Measurements from ENCODE around the gene UTP11.
"Not testable (repeated sequence)": the region's sequence is repeated elsewhere in the genome, so short reads cannot be mapped to it uniquely, and the experiment has no call there.

UTP11 gene

DNA sequence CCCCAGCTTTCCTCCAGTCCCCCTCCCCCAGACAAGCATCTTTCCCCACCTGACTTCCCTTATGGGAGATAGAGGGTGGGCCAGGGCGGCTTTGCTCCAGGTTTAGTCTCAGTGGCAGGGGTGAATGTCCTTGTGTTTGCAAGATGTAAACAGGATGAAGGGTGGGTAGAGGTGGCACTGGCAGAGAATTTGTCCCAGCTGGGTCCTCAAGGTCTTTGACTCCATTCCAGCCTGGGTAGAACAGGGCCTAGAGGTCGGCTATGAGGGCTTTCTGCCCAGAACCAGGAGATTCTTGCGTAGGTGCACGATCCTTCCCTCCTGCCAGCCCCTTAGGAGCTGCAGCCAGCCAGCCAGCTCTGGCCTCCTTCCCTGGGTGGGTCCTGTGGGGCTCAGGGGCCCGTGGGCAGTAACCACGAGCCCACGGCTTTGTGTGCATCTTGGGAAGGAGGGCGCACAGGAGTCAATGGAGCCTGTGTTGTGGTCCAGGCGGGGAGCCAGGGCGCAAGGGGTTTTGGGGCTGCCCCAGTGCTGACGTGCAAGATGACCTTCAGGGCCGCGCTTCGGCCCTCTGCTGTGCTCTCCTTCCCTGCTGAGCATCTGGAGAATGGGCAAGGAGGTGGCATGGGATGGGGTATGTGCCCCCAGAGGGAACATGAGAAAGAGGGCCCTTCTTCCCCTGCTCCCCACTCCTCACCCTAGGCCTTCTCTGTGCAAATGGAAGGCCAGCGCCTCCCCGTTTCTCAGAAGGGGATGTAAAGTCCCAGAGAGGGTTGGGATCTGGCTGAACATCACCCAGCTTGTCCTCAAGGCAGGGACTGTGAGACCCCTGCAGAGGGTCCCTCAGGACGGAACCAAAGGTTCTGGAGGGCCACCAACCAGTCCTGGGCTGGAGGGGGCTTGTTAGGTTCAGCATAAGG lies 18.3 kb downstream of the UTP11 start:
- ChIA-PET POLR2A (no interaction called here), CTCF (interaction anchor here (1.0 to 23.3 kb wide), 7 partner anchors 8 to 805 kb away, joined by 3 to 445 read pairs (median 12); partner anchors contain the start of gene SF3A3)
- 65% methylated on average over 10 of the region's 17 CpGs for WGBS (ENCODE audit: insufficient coverage)
- peak overlapping the region in 2 of 7 experiments; percentile 20 to 39 for H3K4me3 ChIP-seq (ENCODE audit: control insufficient read depth in 1 of 7, extremely low read depth in 1 of 7, insufficient read depth in 4 of 7, low read depth in 2 of 7, low read length in 6 of 7)
- no peak overlapping the region for H3K27ac ChIP-seq (ENCODE audit: insufficient read depth in 1 of 2, low read depth in 1 of 2, low read length in 2 of 2, poor library complexity in 1 of 2, severe bottlenecking in 2 of 2)
- H3K9me3 ChIP-seq (ENCODE audit: control extremely low read depth in 1 of 5, control insufficient read depth in 4 of 5, insufficient read depth in 2 of 5, low read depth in 1 of 5, low read length in 4 of 5): no peaks in the 10 kb centered on the region
- peaks cover 0 to 7% (median 0%) of the 10 kb centered on the region in 5 experiments for H3K27me3 ChIP-seq (replicated peaks in 2 of 5; ENCODE audit: control insufficient read depth in 4 of 5, insufficient read depth in 5 of 5, low read length in 4 of 5)
- H3K36me3 ChIP-seq (ENCODE audit: control insufficient read depth in 4 of 4, insufficient read depth in 4 of 4, low read length in 3 of 4): peaks cover 0 to 4% (median 3%) of the 10 kb centered on the region in 4 experiments
- H3K4me1 ChIP-seq (ENCODE audit: control extremely low read depth in 1 of 4, control insufficient read depth in 4 of 4, insufficient read depth in 4 of 4, low read length in 3 of 4): peaks cover 3 to 57% (median 33%) of the 10 kb centered on the region in 4 experiments
- no peak for DNase-seq

DNA sequence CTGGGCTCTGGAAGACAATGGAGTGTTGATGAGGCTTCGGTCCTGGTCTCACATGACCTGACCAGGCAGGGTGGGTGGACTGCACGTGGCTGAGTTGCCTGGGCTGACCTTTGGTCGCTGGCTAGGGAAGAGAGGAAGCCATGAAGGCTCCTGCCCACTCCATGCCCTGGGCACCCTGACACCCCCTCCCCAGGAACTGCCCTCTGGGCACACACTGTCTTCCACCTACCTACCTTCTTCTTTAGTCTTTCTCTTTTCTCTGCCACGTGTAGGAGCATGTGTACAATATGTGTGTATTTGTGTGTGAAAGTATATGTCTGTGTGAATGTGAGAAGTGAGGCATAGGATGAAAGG lies 19.0 kb downstream of the UTP11 start:
- ChIA-PET POLR2A (no interaction called here), CTCF (no interaction called here)
- Histone ChIP-seq H3K36me3 (ENCODE audit: control insufficient read depth in 4 of 4, insufficient read depth in 4 of 4, low read length in 3 of 4) (no peaks in the 10 kb centered on the region), H3K4me3 (ENCODE audit: control insufficient read depth in 1 of 7, extremely low read depth in 1 of 7, insufficient read depth in 4 of 7, low read depth in 2 of 7, low read length in 6 of 7) (no peak overlapping the region), H3K27me3 (replicated peaks in 2 of 5; ENCODE audit: control insufficient read depth in 4 of 5, insufficient read depth in 5 of 5, low read length in 4 of 5) (peaks cover 0 to 7% (median 0%) of the 10 kb centered on the region in 5 experiments), H3K27ac (ENCODE audit: insufficient read depth in 1 of 2, low read depth in 1 of 2, low read length in 2 of 2, poor library complexity in 1 of 2, severe bottlenecking in 2 of 2) (no peak overlapping the region), H3K4me1 (ENCODE audit: control extremely low read depth in 1 of 4, control insufficient read depth in 4 of 4, insufficient read depth in 4 of 4, low read length in 3 of 4) (peaks cover 3 to 51% (median 28%) of the 10 kb centered on the region in 4 experiments), H3K9me3 (ENCODE audit: control extremely low read depth in 1 of 5, control insufficient read depth in 4 of 5, insufficient read depth in 2 of 5, low read depth in 1 of 5, low read length in 4 of 5) (no peaks in the 10 kb centered on the region)
- WGBS (ENCODE audit: insufficient coverage): 93% methylated on average over 2 of the region's 4 CpGs
- DNase-seq: no peak

DNA sequence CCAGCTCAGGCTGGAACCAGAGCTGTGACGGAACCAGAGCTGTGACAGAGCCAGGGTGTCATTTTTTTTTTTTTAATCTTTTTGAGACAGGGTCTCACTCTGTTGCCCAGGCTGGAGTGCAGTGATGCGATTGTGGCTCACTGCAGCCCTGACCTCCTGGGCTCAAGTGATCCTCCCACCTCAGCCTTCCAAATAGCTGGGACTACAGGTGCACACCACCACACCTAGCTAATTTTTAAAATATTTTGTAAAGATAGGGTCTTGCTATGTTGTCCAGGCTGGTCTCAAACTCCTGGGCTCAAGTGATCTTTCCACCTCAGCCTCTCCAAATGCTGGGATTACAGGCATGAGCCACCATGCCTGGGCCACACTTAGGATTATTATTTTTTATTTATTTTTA lies 20.5 kb downstream of the UTP11 start:
- 100% methylated on average over 1 of the region's 2 CpGs for WGBS (ENCODE audit: insufficient coverage)
- peaks cover 0 to 36% (median 21%) of the 10 kb centered on the region in 4 experiments for H3K4me1 ChIP-seq (ENCODE audit: control extremely low read depth in 1 of 4, control insufficient read depth in 4 of 4, insufficient read depth in 4 of 4, low read length in 3 of 4)
- POLR2A ChIA-PET; H3K27ac ChIP-seq (ENCODE audit: insufficient read depth in 1 of 2, low read depth in 1 of 2, low read length in 2 of 2, poor library complexity in 1 of 2, severe bottlenecking in 2 of 2); H3K36me3 ChIP-seq (ENCODE audit: control insufficient read depth in 4 of 4, insufficient read depth in 4 of 4, low read length in 3 of 4); H3K27me3 ChIP-seq (replicated peaks in 2 of 5; ENCODE audit: control insufficient read depth in 4 of 5, insufficient read depth in 5 of 5, low read length in 4 of 5); H3K9me3 ChIP-seq (ENCODE audit: control extremely low read depth in 1 of 5, control insufficient read depth in 4 of 5, insufficient read depth in 2 of 5, low read depth in 1 of 5, low read length in 4 of 5); CTCF ChIA-PET; H3K4me3 ChIP-seq (ENCODE audit: control insufficient read depth in 1 of 7, extremely low read depth in 1 of 7, insufficient read depth in 4 of 7, low read depth in 2 of 7, low read length in 6 of 7); DNase-seq: not testable (repeated sequence)

DNA sequence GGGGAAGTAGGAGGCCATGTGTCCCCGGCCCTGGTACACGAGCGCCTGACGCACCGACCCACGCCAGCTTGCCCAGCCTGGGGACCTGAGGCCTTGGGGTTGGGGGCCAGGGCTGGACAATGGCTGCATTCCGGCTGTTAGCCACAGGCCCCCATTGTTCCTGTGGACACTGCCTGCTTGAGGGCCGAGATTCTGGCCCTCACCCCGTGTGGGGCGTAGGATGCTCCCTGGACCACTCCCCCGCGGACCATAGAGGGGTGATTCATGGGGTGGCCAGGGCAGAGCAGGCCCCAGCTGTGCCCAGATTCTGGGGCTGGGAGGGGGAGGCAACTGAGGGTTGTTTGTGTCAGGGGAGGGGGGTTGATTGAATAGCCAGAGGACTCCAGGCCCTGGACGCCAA lies 22.3 kb downstream of the UTP11 start:
- POLR2A ChIA-PET: no interaction called here
- CTCF ChIA-PET: no interaction called here
- no peaks in the 10 kb centered on the region for H3K36me3 ChIP-seq (ENCODE audit: control insufficient read depth in 4 of 4, insufficient read depth in 4 of 4, low read length in 3 of 4)
- H3K4me3 ChIP-seq (ENCODE audit: control insufficient read depth in 1 of 7, extremely low read depth in 1 of 7, insufficient read depth in 4 of 7, low read depth in 2 of 7, low read length in 6 of 7): no peak overlapping the region
- H3K9me3 ChIP-seq (ENCODE audit: control extremely low read depth in 1 of 5, control insufficient read depth in 4 of 5, insufficient read depth in 2 of 5, low read depth in 1 of 5, low read length in 4 of 5): no peaks in the 10 kb centered on the region
- 91% methylated on average over 12 of the region's 13 CpGs for WGBS (ENCODE audit: insufficient coverage)
- no peak for DNase-seq
- peaks cover 0 to 13% (median 5%) of the 10 kb centered on the region in 5 experiments for H3K27me3 ChIP-seq (replicated peaks in 2 of 5; ENCODE audit: control insufficient read depth in 4 of 5, insufficient read depth in 5 of 5, low read length in 4 of 5)
- H3K27ac ChIP-seq (ENCODE audit: insufficient read depth in 1 of 2, low read depth in 1 of 2, low read length in 2 of 2, poor library complexity in 1 of 2, severe bottlenecking in 2 of 2): no peak overlapping the region
- peaks cover 0 to 17% (median 14%) of the 10 kb centered on the region in 4 experiments for H3K4me1 ChIP-seq (ENCODE audit: control extremely low read depth in 1 of 4, control insufficient read depth in 4 of 4, insufficient read depth in 4 of 4, low read length in 3 of 4)

DNA sequence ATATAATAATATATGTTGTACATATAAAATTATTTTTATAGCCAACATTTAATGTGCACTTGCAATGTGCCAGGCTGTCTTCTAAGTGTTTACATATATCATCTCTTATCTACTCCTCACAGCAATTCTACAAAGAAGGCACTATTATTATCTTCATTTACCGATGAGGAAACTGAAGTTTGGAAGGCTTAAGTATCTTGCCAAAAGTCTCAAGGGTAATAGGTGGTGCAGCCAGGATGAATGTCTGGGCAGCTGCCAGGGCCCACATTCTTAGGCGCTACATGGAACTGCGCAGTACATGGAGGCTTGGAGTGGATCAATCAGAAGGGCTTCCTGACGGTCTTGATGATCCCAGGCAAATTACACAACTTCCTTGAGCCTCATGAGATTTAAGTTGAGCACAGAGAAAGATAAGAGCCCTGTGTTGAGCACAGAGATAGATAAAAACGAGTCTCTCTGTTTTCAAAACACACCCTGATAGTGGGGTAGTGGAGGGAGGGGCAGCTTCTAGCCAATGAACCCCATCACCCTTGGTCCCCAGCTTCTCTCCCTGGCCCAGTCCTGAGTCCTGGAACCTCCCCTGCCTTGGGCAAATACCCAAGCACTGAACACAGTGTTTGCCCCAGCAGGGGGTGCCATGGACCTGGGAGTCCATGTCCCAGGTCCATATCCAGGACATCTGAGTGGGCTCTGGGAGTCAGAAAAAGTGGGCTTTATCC lies 24.8 kb downstream of the UTP11 start:
- Histone ChIP-seq H3K27ac (ENCODE audit: insufficient read depth in 1 of 2, low read depth in 1 of 2, low read length in 2 of 2, poor library complexity in 1 of 2, severe bottlenecking in 2 of 2) (no peak overlapping the region), H3K36me3 (ENCODE audit: control insufficient read depth in 4 of 4, insufficient read depth in 4 of 4, low read length in 3 of 4) (no peaks in the 10 kb centered on the region), H3K27me3 (replicated peaks in 2 of 5; ENCODE audit: control insufficient read depth in 4 of 5, insufficient read depth in 5 of 5, low read length in 4 of 5) (peaks cover 2 to 31% (median 21%) of the 10 kb centered on the region in 5 experiments), H3K4me3 (ENCODE audit: control insufficient read depth in 1 of 7, extremely low read depth in 1 of 7, insufficient read depth in 4 of 7, low read depth in 2 of 7, low read length in 6 of 7) (no peak overlapping the region), H3K4me1 (ENCODE audit: control extremely low read depth in 1 of 4, control insufficient read depth in 4 of 4, insufficient read depth in 4 of 4, low read length in 3 of 4) (no peaks in the 10 kb centered on the region), H3K9me3 (ENCODE audit: control extremely low read depth in 1 of 5, control insufficient read depth in 4 of 5, insufficient read depth in 2 of 5, low read depth in 1 of 5, low read length in 4 of 5) (no peaks in the 10 kb centered on the region)
- peak in 2 of 3 donors; percentile 26 to 31 for DNase-seq
- 57% methylated on average over 3 of the region's 5 CpGs for WGBS (ENCODE audit: insufficient coverage)
- CTCF ChIA-PET: interaction anchor here (0.6 to 4.1 kb wide), 6 partner anchors 8 to 837 kb away, joined by 3 to 18 read pairs (median 3); no protein-coding TSS in a partner anchor
- POLR2A ChIA-PET: no interaction called here

DNA sequence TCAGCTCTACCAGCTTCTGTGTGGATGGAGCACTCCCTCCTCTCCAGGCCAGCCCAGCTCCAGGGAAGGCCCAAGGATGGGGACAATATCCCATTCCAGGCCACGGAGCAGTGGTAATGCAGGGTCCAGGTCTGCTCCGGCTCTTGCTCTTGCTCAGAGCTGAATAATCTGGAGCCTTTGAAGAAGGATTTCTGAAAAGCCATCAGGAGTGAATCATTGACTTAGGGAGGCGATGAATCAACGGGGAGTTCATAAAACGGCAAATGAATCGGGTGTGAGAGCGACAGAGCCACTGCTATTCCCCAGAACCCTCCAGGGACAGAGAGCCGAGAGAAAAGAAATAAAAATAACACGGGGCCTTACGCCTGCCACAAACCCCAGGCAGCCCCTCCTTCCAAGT lies 26.3 kb downstream of the UTP11 start:
- H3K27me3 ChIP-seq (replicated peaks in 2 of 5; ENCODE audit: control insufficient read depth in 4 of 5, insufficient read depth in 5 of 5, low read length in 4 of 5): peaks cover 3 to 46% (median 31%) of the 10 kb centered on the region in 5 experiments
- CTCF ChIA-PET: interaction anchor here (0.7 to 4.1 kb wide), 4 partner anchors 9 to 45 kb away, joined by 3 to 18 read pairs (median 8); no protein-coding TSS in a partner anchor

More for the DNA sequence above, 26.3 kb downstream of the UTP11 start:
- WGBS (ENCODE audit: insufficient coverage): 97% methylated on average over 9 of the region's 10 CpGs
- Histone ChIP-seq H3K9me3 (ENCODE audit: control extremely low read depth in 1 of 5, control insufficient read depth in 4 of 5, insufficient read depth in 2 of 5, low read depth in 1 of 5, low read length in 4 of 5) (no peaks in the 10 kb centered on the region), H3K4me1 (ENCODE audit: control extremely low read depth in 1 of 4, control insufficient read depth in 4 of 4, insufficient read depth in 4 of 4, low read length in 3 of 4) (no peaks in the 10 kb centered on the region), H3K27ac (ENCODE audit: insufficient read depth in 1 of 2, low read depth in 1 of 2, low read length in 2 of 2, poor library complexity in 1 of 2, severe bottlenecking in 2 of 2) (no peak overlapping the region), H3K4me3 (ENCODE audit: control insufficient read depth in 1 of 7, extremely low read depth in 1 of 7, insufficient read depth in 4 of 7, low read depth in 2 of 7, low read length in 6 of 7) (no peak overlapping the region), H3K36me3 (ENCODE audit: control insufficient read depth in 4 of 4, insufficient read depth in 4 of 4, low read length in 3 of 4) (no peaks in the 10 kb centered on the region)
- POLR2A ChIA-PET: no interaction called here
- DNase-seq: no peak
